ENCODE data around the gene PPIP5K2. TPM values are rescaled to one million over a fixed set of nuclear protein-coding genes. Genes with fewer than 3 reads are reported as not detected.
"Not testable (repeated sequence)": the region's sequence is repeated elsewhere in the genome, so short reads cannot be mapped to it uniquely, and the experiment has no call there.

PPIP5K2 gene
- total RNA-seq, 1 donor from 2014 or later: 135 TPM

DNA sequence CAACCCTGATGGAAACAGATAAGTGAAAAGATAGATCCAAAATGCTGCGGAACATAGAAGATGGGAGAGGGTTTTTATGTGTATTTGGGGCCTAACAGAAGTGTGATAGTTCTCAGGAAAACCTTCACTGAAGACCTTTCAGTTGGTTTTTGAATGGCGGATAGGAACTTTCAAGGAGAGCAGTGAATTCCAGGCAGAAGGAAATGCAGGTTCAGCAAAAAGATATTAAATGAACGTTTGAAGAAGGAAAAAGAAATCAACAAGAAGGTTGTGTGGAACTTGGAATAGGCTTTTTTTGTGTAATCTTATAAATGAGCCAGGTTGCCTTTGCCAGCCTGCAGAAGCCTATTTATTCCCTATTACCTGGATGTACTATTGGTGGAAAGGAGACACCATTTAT, 2.1 kb downstream of the PPIP5K2 start:
- no peak for DNase-seq

DNA sequence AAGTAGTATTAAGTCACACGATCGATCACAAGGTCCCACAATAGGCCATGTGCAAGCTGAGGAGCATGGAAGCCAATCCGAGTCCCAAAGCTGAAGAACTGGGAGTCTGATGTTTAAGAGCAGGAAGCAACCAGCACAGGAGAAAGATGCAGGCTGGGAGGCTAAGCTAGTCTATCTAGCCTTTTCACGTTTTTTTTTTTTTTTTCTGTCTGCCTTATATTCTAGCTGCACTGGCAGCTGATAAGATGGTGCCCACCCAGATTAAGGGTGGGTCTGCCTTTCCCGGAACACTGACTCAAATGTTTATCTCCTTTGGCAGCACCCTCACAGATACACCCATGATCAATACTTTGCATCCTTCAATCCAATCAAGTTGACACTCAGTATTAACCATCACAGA, 6.5 kb downstream of the PPIP5K2 start:
- DNase-seq: no peak

DNA sequence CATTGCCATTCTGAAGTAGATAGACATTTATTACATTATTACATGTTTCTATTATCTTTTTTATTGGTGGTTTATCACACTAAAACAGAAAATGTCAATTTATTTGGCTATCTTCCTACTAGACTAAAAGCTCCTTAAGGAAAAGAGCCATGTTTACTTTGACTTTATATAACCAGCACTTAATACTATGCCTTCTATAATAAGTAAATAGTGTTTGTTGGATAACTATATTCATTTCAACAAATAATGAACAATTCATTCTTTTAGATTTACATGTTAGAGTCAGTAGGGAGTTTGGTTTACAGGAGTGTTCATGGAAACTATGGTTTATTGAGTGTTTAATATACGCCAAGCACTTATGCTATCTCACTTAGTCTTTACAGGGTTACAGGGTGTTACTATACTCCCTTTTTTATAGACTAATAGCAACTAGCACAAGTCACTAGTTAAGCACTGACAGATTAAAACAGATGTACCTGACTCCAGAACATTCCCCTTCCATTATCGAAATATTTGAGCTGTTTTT, 7.3 kb downstream of the PPIP5K2 start:
- DNase-seq: no peak

DNA sequence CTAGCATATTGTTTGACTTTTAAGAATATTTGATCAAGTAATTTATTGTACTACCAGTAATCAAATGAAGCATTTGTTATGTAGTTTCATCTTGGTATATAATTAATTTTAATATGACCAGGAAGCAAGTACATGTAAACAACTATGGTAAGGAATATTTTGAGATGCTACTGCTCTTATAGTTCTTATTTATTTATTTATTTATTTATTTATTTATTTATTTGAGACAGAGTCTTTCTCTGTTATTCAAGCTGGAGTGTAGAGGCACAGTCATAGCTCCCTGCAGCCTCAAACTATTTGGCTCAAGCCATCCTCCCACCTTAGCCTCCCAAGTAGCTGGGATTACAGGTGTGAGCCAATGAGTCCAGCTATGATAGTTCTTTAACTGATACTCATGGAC, 8.1 kb downstream of the PPIP5K2 start:
- DNase-seq: no peak

DNA sequence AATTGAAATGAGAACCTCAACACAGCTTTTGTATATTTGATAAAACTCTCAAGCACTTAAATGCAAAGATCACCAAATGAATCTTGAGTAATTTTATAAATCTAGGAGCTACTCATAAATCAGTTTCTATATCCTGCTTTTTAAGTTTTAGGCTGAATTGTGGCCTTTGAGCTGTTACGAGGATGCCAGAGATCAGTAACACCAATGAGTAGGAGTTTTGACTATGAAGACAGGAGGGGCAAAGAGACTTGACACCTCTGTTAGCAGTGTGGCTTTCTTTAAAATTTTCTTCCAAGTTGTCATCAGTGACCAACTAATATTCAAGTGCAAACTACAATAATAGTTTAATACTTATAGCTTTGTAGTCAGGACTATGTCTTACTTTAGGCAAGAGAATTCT, 12.6 kb downstream of the PPIP5K2 start:
- DNase-seq: no peak

DNA sequence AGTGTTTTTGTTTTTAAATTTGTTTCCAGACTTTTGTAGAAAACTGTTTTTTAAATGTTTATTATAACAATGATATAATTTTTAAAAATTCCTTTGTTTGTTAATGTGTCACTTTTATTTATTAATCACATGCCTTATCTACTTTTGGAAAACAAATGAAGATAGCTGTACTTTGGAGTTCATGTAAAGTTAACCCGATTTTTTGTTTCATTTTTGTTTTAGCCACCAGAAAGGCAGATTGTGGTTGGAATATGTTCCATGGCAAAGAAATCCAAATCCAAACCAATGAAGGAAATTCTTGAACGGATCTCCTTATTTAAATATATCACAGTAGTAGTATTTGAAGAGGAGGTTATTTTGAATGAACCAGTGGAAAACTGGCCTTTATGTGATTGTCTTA, 13.1 kb downstream of the PPIP5K2 start:
- no peak for DNase-seq

DNA sequence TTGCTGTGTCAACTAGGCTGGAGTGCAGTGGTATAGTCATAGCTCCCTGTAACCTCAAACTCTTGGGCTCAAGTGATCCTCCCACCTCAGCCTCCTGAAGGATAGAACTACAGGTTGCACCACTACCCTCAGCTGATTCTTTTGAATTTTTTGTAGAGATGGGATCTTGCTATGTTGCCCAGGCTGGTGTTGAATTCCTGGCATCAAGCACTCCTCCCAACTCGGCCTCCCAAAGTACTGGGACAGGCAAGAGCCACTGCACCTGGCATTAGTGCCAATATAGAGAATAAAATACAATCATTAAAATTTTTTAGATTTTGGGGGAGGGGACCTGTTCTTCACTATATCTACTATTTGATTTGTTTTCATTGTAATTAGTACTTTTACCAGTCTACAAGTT, 15.4 kb downstream of the PPIP5K2 start:
- no peak for DNase-seq

DNA sequence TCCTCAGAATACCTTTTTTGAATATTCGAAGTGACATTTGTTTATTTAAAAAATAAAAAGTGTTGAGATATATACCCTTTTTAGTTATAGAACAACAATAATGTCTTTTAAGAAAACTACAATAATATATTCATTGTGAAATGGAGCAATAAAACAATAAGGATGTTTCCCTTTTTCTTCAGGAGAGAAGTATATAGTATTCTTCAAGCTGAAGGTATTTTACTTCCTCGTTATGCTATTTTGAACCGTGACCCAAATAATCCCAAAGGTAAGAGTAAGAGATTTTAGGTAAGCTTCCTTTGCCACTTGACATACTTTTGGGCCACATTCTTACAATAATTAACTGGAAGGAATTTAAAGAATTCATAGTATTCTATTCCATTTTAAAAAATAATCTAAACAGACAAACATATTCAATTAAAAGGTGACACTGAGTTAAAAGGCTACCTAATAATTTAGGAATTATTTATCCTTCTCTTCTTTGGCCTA, 18.1 kb downstream of the PPIP5K2 start:
- DNase-seq: no peak

DNA sequence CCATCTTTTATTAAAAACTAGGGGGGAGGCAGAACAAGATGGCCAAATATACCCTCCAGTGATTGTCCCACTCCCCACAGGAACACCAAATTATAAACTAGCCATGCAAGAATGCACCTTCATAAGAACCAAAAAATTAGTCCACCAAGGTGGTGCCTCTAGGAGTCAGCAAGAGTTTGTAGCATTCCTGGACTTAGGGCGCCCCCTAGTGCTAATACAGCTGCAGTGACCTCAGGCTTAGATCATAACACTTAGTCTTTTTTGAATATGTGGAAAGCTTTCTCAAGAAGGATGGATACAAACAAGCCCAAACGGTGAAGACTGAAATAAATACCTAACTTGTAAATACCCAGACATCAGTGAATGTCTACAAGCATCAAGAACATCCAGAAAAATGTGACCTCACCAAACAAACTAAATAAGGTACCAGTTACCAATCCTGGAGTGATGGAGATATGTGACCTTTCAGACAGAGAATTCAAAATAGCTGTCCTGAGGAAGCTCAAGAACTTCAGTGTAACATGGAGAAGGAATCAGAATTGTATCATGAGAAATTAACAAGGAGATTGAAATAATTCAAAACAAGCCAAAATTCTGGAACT, 19.3 kb downstream of the PPIP5K2 start:
- DNase-seq: peak; percentile 17

DNA sequence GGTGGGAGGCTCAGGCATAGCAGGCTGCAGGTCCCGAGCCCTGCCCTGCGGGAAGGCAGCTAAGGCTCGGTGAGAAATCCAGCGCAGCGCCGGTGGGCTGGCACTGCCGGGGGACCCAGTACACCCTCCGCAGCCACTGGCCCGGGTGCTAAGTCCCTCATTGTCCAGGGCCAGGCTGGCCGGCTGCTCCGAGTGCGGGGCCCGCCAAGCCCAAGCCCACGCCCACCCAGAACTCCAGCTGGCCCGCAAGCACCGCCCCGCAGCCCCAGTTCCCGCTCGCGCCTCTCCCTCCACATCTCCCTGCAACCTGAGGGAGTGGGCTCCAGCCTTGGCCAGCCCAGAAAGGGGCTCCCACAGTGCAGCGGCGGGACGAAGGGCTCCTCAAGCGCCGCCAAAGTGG, 22.0 kb downstream of the PPIP5K2 start:
- not testable (repeated sequence) for DNase-seq

DNA sequence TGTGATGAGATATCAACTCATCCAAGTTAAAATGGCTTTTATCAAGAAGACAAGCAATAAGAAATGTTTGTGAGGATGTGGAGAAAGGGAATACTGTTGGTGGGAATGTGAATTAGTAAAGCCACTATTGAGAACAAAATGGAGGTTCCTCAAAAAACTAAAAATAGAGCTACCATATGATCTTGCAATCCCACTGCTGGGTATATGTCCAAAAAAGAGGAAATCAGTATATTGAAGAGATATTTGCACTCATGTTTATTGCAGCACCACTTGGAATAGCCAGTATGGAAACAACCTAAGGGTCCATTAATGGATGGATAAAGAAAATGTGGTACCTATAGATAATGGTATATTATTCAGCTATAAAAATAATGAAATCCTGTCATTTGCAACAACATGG, 25.1 kb downstream of the PPIP5K2 start:
- DNase-seq: no peak

DNA sequence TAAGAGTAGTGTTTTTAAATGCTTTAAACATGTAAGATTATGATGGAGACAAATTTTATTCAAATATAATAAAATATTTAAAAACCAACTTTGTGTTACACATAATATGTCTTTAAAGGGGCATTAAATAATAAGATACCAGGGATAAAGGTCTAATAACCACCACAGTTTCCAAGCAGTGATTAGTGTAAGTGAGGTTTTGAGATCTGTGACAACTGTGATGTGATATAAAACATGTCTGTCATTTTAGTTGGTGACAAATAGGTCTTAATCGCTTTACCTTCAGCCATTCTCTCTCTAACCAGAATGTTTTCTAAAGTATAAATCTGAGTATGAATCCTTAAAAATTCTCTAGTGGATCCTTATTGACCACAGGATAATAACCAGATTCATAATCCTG, 28.1 kb downstream of the PPIP5K2 start:
- no peak for DNase-seq

DNA sequence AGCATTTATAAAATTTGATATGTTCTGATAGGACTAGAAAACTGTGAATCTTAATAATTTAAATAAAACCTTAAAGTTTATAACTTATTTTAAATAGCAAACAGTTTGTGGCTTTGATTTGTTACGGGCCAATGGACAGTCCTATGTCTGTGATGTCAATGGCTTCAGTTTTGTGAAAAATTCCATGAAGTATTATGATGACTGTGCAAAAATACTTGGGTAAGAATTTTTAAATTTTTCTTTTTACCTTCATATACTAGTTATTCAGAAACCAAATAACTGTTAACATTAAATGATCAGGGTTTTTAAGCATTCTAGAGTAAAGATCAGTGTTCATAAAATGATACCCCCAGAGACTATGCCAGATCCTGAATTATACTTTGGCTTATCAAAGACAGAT, 31.1 kb downstream of the PPIP5K2 start:
- DNase-seq: no peak

DNA sequence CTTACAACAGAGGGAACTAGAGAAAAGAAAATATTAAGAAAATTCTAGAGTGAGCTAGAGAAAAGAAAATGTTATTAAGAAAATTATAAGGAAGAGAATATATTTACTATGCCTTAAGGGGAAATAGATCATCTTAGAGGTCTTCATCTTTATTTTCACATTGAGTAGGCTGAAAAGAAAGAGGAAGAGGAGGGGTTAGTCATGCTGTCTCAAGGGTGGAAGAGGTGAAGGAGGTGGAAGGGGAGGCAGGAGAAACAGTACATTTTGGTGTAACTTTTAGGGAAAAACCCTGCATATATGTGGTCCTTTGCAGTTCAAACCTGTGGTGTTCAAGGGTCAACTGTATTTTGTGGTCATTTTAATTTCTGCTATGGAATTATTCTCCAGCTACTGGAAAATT, 46.6 kb downstream of the PPIP5K2 start:
- no peak for DNase-seq

DNA sequence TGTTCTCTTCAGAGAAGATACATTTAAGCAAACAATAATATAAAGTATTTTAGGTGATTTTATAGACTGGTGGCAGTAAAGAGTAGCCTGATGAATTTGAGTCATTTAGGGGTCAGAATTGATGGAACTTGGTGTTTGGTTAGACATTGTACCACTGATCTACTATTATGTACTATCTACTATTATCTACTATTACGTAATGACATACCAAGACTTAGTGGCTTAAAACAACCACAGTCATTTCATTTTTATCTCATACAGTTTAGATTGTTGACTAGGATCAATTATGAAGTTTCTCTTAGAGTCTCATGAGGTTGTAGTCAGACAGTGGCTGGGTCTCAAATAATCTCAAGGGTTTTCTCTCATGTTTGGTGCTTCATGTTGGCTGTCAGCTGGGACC, 54.0 kb downstream of the PPIP5K2 start:
- no peak for DNase-seq

DNA sequence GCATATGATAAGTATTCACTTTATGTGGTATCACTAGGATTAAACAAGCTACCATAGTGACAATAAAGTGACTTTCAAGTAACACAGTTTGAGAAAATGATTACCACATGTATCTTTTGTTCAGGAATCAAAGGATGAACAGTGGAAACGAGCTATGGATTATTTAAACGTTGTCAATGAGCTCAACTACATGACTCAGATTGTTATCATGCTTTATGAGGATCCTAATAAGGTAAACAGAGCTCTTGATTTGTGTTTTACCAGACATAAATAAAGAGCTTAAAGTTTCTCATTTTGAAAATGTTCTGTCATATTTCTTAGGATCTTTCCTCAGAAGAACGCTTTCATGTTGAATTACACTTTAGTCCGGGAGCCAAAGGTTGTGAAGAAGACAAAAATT, 57.4 kb downstream of the PPIP5K2 start:
- no peak for DNase-seq

DNA sequence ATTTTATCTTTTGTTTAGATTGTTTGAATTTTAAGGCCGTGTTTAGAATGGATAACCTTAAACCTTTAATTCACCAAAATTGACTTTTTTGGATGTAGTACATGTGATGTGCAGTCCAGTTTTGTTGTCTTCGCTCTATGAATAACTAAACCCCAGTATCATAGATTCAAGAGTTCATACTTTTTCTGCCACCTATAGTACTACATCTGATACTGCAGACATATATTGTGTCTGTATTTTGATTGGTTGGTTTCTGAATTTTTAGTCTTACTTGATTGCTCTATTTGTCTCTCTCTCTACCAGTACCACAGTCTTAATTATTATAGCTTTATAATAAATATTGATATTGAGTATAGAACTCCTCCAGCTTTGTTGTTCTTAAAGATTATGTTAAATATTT, 58.1 kb downstream of the PPIP5K2 start:
- no peak for DNase-seq

DNA sequence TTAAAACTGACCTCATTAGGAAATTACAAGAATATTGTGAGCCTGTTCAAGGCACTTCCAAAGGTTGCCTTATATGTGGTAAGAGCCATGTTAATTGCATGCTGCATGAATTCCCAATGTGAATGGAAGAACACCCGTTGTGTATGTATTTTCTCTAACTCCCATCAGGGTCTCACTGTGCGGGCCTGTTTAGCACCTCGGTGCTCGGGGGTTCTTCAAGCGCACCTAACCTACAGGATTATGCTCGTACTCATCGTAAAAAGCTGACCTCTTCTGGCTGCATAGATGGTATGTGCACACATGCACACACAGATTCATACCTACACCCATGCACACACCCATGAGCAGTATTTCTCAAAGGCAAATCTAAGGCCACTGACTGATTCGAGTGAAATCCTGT, 66.1 kb downstream of the PPIP5K2 start:
- DNase-seq: no peak

DNA sequence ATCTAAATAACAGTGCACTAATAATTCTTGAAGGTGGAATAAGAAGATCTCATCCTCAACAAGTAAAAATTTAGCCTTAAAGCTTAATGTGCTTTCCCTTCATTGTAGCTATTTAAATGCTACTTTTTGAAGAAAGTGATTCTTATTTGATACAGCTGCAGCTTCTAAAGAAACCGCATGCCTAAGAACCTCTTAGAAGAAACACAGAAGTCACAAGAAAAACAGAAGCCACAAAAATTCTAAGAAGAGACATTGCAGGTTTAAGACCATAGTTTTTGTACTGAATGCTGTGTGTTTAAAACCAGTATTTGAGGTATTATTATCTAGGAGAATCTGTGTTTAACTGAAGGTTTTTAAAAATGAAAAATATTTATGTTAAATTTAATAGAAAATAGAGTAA, 68.3 kb downstream of the PPIP5K2 start:
- DNase-seq: no peak

DNA sequence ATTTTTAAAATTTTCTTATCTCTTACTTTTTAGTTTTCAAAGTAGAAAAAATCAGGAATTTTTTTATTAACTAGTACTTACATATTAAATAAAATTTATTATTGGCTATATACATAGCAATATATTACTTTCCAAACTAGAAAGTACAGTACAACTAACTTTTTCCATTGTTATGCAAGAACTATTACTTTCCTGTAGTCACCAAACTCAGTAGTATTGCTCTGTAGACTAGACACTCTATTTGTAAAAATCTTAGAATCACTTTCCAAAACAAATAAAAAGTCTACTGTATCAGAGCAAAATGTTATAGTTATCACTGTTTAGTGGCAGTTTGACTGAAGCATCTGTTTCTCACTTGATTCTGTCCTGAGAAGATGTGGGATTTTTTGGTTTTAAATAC, 83.1 kb downstream of the PPIP5K2 start:
- DNase-seq: no peak

DNA sequence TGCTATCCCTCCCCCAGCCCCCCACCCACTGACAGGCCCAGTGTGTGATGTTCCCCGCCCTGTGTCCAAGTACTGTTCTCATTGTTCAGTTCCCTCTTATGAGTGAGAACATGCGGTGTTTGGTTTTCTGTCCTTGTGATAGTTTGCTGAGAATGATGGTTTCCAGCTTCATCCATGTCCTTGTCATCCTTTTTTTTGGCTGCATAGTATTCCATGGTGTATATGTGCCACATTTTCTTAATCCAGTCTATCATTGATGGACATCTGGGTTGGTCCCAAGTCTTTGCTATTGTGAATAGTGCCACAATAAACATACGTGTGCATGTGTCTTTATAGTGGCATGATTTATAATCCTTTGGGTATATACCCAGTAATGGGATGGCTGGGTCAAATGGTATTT, 84.9 kb downstream of the PPIP5K2 start:
- not testable (repeated sequence) for DNase-seq

DNA sequence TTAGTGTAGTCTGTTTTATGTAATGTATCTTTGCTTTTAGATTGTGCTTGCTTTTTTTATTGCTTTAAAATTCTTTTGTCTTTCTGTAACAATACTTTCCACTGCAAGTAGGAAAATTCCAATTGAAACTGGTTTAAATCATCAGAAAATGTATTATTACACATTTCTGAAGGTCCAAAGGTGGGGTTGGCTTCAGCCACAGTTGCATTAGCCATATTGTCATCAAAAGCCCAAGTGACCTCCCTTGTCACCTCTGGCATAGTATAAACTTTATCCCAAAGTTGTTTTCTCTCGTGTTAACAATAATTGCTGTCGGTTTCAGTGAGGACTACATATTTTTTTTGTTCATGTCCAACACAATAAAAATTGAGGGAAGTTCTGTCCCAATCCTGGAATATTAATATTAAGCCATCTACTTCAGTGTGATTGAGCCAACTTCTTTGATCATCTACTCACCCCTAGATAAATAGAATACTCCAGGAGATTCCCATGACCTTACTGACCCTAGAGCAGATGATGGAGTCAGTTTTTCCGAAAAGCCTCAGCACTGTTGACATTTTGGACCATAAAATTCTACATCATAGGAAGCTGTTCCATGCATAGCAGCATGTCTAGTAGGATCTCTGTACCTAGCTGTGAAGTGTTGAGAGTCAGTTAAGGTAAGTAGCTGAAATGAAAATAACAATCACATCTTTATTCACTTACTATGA, 86.0 kb downstream of the PPIP5K2 start:
- DNase-seq: no peak

DNA sequence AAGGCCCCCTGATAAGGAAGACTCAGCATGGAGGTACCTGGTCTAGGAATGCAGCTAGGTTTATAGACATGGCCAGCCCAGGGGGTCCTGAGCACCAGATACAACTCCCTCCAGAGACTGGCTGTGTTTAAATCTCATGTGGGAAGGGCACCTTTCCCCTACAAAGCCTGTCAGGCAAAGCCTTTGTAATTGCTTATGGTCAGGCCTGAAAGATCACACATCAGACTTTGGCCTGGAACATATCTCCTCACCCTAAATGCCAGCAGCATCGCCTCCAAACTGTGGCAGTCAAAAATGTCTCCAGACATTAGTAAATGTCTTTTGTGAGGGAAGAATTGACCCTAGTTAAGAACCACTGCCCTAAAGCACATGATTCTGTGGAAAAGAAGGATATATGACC, 86.9 kb downstream of the PPIP5K2 start:
- DNase-seq: no peak

DNA sequence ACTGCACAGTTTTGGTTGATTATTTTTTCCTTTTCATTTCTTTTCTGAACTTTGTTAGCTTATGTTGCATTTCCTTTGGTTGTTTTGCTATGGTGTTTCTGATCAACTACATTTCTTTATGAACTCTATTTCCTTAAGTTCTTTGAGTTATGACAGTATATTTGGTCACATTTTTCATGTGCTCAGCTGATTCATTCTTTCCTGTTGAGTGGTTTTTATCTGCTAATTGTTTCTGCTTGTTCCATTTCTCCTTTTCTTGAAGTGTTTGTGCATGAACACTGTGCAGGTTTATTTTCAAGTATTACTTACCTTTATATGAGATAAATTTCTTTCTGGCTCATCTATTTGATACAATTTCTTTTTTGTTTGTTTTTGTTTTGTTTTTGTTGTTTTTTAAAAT, 87.6 kb downstream of the PPIP5K2 start:
- DNase-seq: no peak
